CD4-positive, alpha-beta T cell treated with Interleukin-10 for 1 hour (primary cell): ENCODE results near the gene PPP2R2C.

Experiments used
- DNase-seq: peaks from one replicate; pipeline ENCODE4 v3.0.0-alpha.2; 2020

Gene PPP2R2C

GRCh38 chr4:6472387-6473263 lies at the start of gene PPP2R2C:
PPP2R2C (minus strand) TSS chr4:6472614; CDS start chr4:6472229, 385 bp downstream.
- no peak for DNase-seq

DNA sequence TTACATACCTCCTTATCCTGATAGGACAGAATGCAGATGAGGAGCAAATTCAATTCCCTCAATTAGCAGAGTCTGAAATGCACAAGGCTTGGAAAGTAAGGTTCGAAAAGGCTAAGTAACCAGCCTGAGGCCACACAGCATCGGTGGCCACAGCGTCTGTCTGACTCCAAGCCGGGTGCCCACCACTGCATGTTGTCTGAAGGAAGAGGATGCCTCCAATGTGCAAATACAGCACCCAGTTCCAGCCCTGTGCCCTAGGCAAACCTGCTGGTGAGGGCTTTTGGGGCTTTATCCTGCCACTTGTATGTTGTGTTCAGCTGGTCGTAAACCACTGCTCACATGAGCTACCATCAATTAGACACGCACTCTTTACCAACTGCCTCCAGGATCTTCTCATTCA lies 48.6 kb upstream of the PPP2R2C start:
- DNase-seq = no peak

GRCh38 chr4:6520051-6520636 lies 47.7 kb upstream of the PPP2R2C start:
- DNase-seq = no peak

- DNase-seq = no peak
Observed at GRCh38 chr4:6517171-6517570, 44.8 kb upstream of the PPP2R2C start.

DNA sequence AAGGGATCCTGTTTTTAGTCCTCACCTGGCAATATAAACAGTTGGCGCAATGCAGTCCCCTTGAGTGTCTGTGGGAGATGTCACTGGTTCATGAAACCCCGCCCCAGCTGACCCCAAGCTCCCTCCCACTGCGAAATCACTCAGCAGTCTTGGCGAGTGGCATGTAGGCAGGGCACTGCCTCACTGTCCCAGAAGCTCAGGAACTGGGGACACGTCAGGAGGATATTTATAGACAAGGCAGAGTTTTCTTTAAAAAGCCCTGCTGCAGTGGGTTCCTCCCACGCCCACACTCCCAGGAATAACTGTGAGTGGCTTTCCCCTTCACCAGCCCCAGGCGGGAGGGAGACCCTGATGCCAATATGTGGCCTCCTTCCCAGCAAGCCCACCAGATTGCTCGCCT lies 44.3 kb upstream of the PPP2R2C start:
- no peak for DNase-seq

- no peak for DNase-seq
Observed at GRCh38 chr4:6516281-6516680, 43.9 kb upstream of the PPP2R2C start.

DNA sequence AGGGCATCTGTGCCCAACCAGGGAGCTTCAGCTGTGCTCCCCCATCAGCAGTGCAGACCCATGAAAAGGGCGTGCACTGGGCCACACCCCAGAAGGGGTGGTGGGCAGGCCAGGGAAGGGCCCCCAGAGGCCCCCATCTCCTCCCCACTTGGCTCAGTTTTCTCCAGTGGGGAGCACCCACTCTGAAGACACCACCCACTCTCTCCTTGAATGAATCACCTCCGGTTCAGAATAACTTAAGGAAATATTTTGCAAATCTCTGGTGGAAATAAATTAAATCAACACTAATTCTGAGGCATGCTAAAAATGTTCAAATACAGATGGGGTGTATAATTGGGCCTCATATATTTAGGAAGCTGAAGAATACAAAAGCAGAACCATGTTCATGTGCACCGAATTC lies 41.3 kb upstream of the PPP2R2C start:
- no peak for DNase-seq

GRCh38 chr4:6509587-6509986 lies 37.2 kb upstream of the PPP2R2C start:
- no peak for DNase-seq

- no peak for DNase-seq
Observed at GRCh38 chr4:6507345-6507744, 34.9 kb upstream of the PPP2R2C start.

GRCh38 chr4:6506616-6507140 lies 34.3 kb upstream of the PPP2R2C start:
- no peak for DNase-seq

GRCh38 chr4:6504900-6505496 lies 32.6 kb upstream of the PPP2R2C start:
- DNase-seq = no peak

DNA sequence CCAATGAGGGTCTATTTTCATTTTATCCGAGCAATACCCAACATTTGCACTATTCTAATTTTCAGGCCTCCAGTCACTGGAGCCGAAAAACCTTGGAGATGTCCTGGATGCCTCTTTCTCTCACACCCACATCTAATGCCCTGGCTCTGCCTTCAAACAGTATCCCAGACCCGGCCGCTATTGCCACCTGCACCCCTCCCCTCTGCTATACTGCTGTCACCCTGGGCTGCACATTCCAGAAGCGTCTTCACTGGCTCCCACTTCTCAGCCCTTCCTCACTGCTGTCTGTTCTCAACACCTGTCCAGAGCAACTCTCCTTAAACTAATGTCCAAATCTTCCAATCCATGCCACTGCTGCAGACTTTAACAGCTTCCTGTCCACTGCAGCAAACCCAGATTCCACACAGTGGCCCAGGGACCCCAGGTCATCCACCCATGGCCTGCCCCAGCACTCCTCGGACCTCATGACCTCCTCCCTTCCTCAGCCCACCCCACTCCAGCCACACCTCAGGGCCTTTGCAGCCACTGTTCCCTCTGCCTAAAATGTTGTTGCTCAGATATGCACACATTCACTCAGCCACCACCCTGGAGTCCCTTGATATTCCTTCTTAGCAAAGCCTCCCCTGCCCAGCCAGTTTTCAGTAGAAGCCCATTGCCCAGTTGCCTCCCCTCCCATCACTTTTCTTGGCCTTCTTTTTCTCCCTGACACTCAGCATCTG lies 30.5 kb upstream of the PPP2R2C start:
- DNase-seq = no peak

- no peak for DNase-seq
Observed at GRCh38 chr4:6502147-6502546, 29.7 kb upstream of the PPP2R2C start.

DNA sequence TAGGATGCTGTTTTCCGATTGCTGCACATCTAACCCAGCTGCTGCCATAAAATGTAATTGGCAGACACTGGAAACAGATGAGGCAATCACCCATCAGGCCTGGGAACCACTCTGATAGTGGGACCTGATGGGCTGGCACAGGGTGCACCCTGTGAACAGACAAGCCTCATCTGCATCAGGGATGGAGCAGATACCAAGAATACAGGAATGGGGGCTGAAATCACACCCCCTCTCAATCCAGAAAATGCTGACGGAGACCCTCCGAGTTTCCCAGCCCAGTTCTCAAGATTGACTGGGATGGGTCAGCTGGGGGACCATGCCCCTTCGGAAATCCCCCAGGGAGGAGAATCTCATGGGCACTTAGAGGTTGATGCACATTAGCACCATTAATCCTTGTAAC lies 28.8 kb upstream of the PPP2R2C start:
- no peak for DNase-seq

DNA sequence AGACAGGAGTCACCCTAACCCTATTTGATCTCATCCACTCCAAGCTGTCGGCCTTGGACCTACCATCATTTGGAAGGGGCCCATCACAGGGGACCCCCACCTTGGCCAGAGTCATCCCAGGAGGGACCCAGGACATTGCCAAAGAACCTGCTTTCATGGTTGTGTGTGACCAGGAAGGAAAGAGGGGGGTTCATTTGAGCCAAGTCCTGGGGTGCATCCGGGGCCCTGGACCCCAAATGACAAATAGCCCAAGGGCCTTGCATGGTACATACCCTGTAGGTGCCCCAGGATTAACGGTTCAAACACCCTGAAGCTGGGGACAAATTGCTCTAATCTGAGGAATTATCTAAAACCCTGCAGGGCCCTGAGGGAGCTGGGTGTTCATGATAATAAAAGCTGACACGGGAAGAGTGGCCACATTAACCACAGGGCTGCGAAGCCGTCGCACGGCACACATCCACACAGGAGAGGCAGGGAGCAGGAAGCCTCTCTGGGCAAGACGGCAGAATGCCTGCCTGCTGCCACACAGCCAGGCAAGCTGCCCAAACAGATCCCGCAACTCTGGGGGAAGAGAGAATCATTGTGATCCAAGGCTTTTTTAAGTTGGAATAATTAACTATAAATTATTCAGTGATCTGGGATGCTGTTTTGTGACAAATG lies 28.2 kb upstream of the PPP2R2C start:
- DNase-seq = no peak

DNA sequence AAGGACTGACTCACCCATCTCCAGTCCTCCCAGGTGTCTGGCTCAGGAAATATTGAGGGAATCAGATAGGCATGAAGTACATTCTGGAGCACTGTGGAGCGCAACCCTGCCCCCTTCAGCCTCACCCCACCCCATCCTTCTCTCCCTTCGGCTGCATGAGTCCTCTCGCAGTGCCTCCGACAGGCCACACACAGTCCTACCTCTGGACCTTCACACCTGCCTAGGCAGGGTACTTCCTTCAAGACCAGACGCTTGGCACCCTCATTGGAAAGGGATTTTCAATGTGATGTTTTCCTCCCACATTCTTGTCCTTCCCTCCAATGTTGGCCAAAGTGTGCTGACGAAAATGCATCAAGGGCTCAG lies 26.8 kb upstream of the PPP2R2C start:
- DNase-seq = no peak

GRCh38 chr4:6498511-6499237 lies 26.3 kb upstream of the PPP2R2C start:
- DNase-seq = no peak

- DNase-seq = no peak
Observed at GRCh38 chr4:6497796-6498195, 25.4 kb upstream of the PPP2R2C start.

DNA sequence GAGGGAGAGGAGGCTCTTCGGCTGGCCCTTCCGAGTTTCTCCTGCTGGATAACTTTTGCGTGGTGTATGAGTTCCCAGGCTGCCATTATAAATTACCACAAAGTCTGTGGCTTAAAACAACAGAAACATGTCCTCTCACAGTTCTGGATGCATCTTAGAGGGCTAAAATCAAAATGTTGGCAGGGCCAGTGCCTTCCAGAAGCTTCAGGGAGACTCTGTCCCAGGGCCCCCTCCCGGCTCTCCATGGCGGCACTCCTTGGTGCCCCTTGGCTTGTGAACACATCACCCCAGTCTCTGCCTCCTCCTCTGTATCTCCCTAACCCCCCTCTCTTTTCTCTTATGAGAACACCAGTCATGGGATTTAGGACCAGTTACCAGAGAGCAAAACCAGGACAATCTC lies 23.3 kb upstream of the PPP2R2C start:
- no peak for DNase-seq

DNA sequence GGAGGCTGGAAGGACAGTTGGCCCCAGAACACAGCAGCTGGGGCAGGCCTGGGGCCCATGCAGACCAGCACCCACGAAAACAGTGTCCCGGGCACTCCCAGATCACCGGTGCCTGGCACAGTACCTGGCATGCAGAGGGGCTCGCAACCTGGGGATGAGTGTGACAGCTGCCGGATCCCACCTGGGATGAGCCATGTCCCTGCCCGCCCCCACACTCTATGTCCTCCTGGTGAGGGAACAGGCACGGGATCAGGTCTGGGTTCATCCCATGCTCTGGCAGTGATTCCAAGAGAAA lies 22.8 kb upstream of the PPP2R2C start:
- no peak for DNase-seq

DNA sequence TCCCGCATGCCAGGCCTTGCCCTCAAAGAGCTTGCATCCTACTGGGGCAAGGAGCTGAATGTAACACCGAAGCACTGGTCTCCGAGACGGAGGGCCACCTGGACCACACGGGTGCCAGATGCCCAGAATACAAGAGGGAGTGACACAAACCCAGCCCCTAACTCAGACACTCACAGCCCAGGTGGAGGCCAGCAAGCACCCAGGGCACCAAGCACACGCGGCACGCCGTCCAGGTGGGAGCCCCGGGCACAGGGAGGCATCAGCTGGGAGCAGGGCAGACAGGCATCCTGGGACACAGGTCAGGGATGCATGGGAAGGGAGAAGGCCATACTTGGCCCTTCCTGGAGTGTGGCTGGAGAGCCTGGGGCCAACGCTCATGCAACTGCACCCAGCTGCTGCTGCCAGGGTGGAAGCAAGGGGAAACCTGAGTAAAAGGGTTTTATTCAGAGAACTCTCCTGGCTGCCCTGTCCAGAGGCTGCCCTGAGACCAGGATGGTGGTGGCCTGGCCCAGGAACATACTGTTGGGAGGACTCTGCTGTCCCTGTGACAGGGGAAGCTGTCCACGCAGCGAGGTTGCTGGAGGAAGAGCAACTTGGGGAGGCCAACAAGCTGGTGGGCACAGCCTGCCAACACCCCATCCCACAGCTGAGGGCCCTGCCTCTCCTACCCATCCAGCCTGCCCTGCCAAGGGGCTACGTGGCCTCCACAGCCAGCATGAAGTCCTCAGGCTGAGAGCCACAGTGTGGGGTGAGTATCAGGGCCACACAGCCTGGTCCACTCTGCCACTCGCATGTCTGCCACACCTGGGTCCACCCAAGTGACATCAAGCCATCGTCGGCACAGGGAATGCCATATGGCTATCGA lies 22.2 kb upstream of the PPP2R2C start:
- DNase-seq = no peak
